Thyroid gland (tissue), 4 donors: ENCODE results near the gene MLXIPL. TPM values are rescaled to one million over a fixed set of nuclear protein-coding genes. Genes with fewer than 3 reads are reported as not detected.
"Not testable (repeated sequence)": the region's sequence is repeated elsewhere in the genome, so short reads cannot be mapped to it uniquely, and the experiment has no call there.

Experiments
- DNase-seq, 2 donors: peaks; one replicate each; pipeline ENCODE4 v3.0.0-alpha.2; 2019
- H3K27ac ChIP-seq, 3 donors: fragments of 200-600 bp; sonication (generic); 1 replicate in 2 of 3; 2 replicates in 1 of 3; pipeline ENCODE4 v1.5.1; 2016 to 2019; ENCODE audit warnings: mild to moderate bottlenecking in 1 of 3, moderate library complexity in 1 of 3
- H3K27me3 ChIP-seq: fragments of 200-600 bp; sonication (generic); one replicate; pipeline ENCODE4 v1.5.1; 2019
- H3K36me3 ChIP-seq, 2 donors: fragments of 200-600 bp; sonication (generic); one replicate each; pipeline ENCODE4 v1.5.1; 2016 to 2019
- H3K4me1 ChIP-seq, 2 donors: fragments of 200-600 bp; sonication (generic); one replicate each; pipeline ENCODE4 v1.5.1; 2017 to 2019
- H3K4me3 ChIP-seq, 3 donors: fragments of 200-600 bp; sonication (generic); replicated peaks in 1 of 3; 1 replicate in 2 of 3; 2 replicates in 1 of 3; pipeline ENCODE4 v1.5.1; 2016; ENCODE audit warnings: mild to moderate bottlenecking in 1 of 3
- H3K9me3 ChIP-seq: fragments of 200-600 bp; sonication (generic); one replicate; pipeline ENCODE4 v1.5.1; 2017
- CTCF ChIP-seq, 6 experiments: fragments of 200-600 bp in 3 of 6; fragments of 450-650 bp in 3 of 6; sonication (generic) in 3 of 6; IDR thresholded peaks; one replicate each; pipeline ENCODE4 v1.5.1; 2016 to 2019; ENCODE audit warnings: antibody characterized with exemption in 6 of 6, mild to moderate bottlenecking in 2 of 6, inconsistent platforms in 1 of 6, moderate library complexity in 1 of 6
- POLR2A ChIP-seq, 2 donors: fragments of 450-650 bp; IDR thresholded peaks; one replicate each; pipeline ENCODE4 v1.6.1; 2017; ENCODE audit warnings: antibody characterized with exemption in 2 of 2, mild to moderate bottlenecking in 2 of 2, moderate library complexity in 1 of 2
- WGBS, 2 donors: methylation state at CpG; one replicate each; pipeline ENCODE4 v1.1.5; 2017; 5-methylcytosine and 5-hydroxymethylcytosine counted together
- intact Hi-C: fragments of 100-400 bp; cut with DNase I; formaldehyde crosslinking; loops from one replicate; pipeline ENCODE4 v1.15.1; 2023
- total RNA-seq, 4 donors: library from RNA; depleted of rRNA; stranded (reverse); fragments of >200 nt; gene quantifications; one replicate each; pipeline ENCODE4 v1.2.3, GENCODE V29; 2016

MLXIPL gene
- total RNA-seq, 4 donors from 2014 or later: 3.7 to 39.5 (median 8.7) TPM

GRCh38 chr7:73669288-73669701 lies 45.0 kb upstream of the MLXIPL start:
- TF ChIP-seq POLR2A (IDR thresholded peaks at IDR 0.05): no peak
- TF ChIP-seq CTCF (IDR thresholded peaks at IDR 0.05): no peak
- H3K4me1 ChIP-seq: peaks cover 8 to 14% of the 10 kb centered on the region in 2 donors
- DNase-seq: no peak
- intact Hi-C loops: no loop called here
- no peaks in the 10 kb centered on the region for H3K27me3 ChIP-seq
- H3K9me3 ChIP-seq: no peaks in the 10 kb centered on the region
- no peak overlapping the region for H3K4me3 ChIP-seq
- H3K27ac ChIP-seq: no peak overlapping the region
- WGBS, 2 donors: 68 to 77% methylated on average over 7 to 10 of the region's 19 CpGs
- no peaks in the 10 kb centered on the region for H3K36me3 ChIP-seq

DNA sequence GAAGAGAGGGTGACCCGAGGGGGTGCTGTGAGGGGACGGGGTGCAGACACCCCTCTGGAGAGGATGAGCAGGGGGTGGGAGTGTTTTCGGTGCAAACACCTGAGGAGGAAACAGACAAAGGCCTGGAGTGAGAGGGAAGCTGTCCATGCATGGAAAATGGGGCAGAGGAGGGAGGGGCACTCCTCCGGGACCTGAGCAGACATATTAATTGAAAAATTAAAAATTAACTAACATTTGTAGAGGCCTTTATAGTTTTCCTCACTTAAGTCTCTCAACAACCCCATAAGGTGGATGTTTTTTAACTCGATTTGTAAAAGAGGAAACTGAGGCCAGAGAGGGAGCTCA lies 44.5 kb upstream of the MLXIPL start:
- H3K9me3 ChIP-seq: no peaks in the 10 kb centered on the region
- intact Hi-C loops: no loop called here
- 21% methylated on average over 5 of the region's 5 CpGs for WGBS, 2 donors
- no peak for DNase-seq
- H3K27me3 ChIP-seq: no peaks in the 10 kb centered on the region
- peak overlapping the region in 1 of 3 donors; percentile 54 for H3K4me3 ChIP-seq
- peaks cover 8 to 14% of the 10 kb centered on the region in 2 donors for H3K4me1 ChIP-seq
- no peak overlapping the region for H3K27ac ChIP-seq
- TF ChIP-seq POLR2A (IDR thresholded peaks at IDR 0.05) (no peak), CTCF (IDR thresholded peaks at IDR 0.05) (no peak)
- no peaks in the 10 kb centered on the region for H3K36me3 ChIP-seq

DNA sequence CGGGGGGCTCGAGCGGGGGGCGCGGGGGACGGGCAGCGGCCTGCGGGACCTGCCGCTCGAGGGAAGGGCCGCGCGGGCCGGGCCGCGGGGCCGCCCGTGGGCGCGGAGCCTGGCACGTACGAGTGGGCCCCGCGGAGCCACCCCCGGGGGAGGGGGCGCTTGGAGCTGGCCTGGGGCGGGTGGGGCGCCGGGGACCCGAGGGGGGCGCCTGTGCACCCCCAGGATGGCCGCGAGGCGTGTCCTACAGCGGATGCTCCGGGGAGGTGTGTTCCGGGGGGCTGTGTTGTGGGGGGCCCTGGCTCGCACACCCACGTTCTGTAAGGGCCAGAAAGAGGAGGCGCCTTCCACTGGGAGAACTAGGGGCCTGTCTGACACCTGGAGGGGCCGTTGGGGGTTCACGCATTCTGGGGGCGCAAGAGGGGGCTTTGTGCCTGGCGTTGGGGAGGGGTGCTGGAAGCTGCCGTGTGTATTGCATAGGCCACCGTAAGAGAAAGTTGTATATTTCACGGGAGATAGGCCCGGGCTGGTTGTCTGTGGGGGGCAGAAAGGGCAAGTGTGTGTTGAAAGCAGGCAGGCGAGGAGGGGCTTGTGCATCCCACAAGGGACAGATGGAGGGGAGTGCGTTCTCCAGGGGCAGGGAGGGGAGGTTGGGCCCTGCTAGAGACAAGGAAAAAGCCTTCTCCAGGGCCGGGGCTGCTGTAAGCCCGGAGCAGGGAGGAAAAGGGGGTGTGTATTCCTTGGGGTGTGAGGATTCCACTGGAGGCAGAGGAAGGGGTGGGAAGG lies 44.0 kb upstream of the MLXIPL start:
- no peaks in the 10 kb centered on the region for H3K27me3 ChIP-seq
- H3K27ac ChIP-seq: no peak overlapping the region
- 1% methylated on average over 9 to 12 of the region's 52 CpGs for WGBS, 2 donors
- DNase-seq: no peak
- TF ChIP-seq CTCF (IDR thresholded peaks at IDR 0.05) (no peak), POLR2A (IDR thresholded peaks at IDR 0.05) (no peak)
- intact Hi-C loops: no loop called here
- H3K4me3 ChIP-seq: peak overlapping the region; percentile 23 to 54 (median 44)
- peaks cover 8 to 14% of the 10 kb centered on the region in 2 donors for H3K4me1 ChIP-seq
- H3K9me3 ChIP-seq: no peaks in the 10 kb centered on the region
- no peaks in the 10 kb centered on the region for H3K36me3 ChIP-seq

GRCh38 chr7:73667344-73668102 lies 43.2 kb upstream of the MLXIPL start, which contains the start of gene VPS37D:
Gene VPS37D, plus strand, starts transcription at chr7:73667831. Its CDS starts 128 bp downstream, at chr7:73667959.
- TF ChIP-seq CTCF (IDR thresholded peaks at IDR 0.05): peak in 4 of 6 experiments; percentile 77 to 99 (median 97)
- TF ChIP-seq POLR2A (IDR thresholded peaks at IDR 0.05): peak in 1 of 2 donors; percentile 55
- peak within 1 kb of the TSS; percentile 23 to 54 (median 44) for H3K4me3 ChIP-seq
- no peaks in the 10 kb centered on the region for H3K9me3 ChIP-seq
- intact Hi-C loops: no loop called here
- WGBS, 2 donors: 16 to 20% methylated on average over 8 to 13 of the region's 79 CpGs
- no peak within 1 kb of the TSS for H3K27ac ChIP-seq
- H3K4me1 ChIP-seq: peaks cover 8 to 14% of the 10 kb centered on the region in 2 donors
- peak; percentile 90 to 92 for DNase-seq
- H3K27me3 ChIP-seq: no peaks in the 10 kb centered on the region
- H3K36me3 ChIP-seq: no peaks in the 10 kb centered on the region

DNA sequence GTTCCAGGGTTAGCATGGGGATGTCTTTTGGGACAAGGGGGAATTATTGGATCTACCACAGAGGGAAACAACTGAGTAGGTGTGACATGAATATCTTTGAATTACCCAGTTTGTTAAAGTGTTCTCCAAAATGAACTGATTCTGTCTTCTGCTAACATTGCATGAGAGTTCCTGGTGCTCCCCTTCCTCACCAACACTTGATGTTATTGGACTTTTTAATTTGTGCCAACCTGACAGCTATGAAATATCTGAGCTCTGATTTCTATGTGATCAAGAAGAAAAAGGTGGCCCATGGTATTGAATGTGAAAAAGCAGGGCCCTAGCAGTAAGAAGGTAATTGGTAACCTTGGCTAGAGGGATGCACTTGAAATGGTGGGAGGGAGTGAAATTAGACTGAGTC lies 38.7 kb upstream of the MLXIPL start:
- Histone ChIP-seq H3K27ac (no peak overlapping the region), H3K27me3 (no peaks in the 10 kb centered on the region), H3K36me3 (no peaks in the 10 kb centered on the region), H3K4me1 (no peaks in the 10 kb centered on the region), H3K4me3 (no peak overlapping the region), H3K9me3 (no peaks in the 10 kb centered on the region)
- intact Hi-C loops: no loop called here
- DNase-seq: no peak
- no peak for TF ChIP-seq CTCF (IDR thresholded peaks at IDR 0.05)
- no peak for TF ChIP-seq POLR2A (IDR thresholded peaks at IDR 0.05)

DNA sequence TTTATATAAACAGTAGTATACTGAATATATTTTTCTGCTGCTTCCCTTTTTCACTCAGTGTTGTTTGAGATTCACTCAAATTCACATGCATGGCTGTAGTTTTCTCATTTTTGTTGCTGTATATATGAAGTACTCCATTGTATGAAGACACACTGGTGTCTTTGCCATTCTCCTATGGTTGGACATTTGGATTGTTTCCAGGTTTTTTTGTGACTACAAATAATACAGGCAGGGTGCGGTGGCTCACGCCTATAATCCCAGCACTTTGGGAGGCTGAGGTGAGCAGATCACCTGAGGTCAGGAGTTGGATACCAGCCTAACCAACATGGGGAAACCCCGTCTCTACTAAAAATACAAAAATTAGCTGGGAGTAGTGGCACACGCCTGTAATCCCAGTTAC lies 36.3 kb upstream of the MLXIPL start:
- H3K4me3 ChIP-seq, H3K4me1 ChIP-seq, H3K27ac ChIP-seq, H3K36me3 ChIP-seq, H3K9me3 ChIP-seq, DNase-seq, H3K27me3 ChIP-seq, intact Hi-C loops: not testable (repeated sequence)
- WGBS, 2 donors: 42 to 63% methylated on average over 4 of the region's 4 CpGs
